ENCODE data around the gene SH3BP5L. TPM values are rescaled to one million over a fixed set of nuclear protein-coding genes. Genes with fewer than 3 reads are reported as not detected.

The SH3BP5L gene
- total and polyA plus RNA-seq, 2 experiments from 2014 or later, result 6.5 to 17.2 TPM

- H3K27ac ChIP-seq, result peak overlapping the region; percentile 86
Observed at GRCh38 chr1:248857201-248857600, 31.5 kb upstream of the SH3BP5L start.

GRCh38 chr1:248856176-248856575 lies 30.5 kb upstream of the SH3BP5L start:
- H3K4me3 ChIP-seq, result no peak overlapping the region
- no peak for DNase-seq (ENCODE audit: low spot score)
- TF ChIP-seq EZH2phosphoT487 (IDR thresholded peaks at IDR 0.05; ENCODE audit: low read depth, severe bottlenecking, unreplicated experiment) (no peak), CTCF (IDR thresholded peaks at IDR 0.05; ENCODE audit: poor library complexity) (no peak), EZH2 (IDR thresholded peaks at IDR 0.05; ENCODE audit: borderline replicate concordance) (no peak)
- H3K27me3 ChIP-seq, result no peaks in the 10 kb centered on the region
- H3K4me2 ChIP-seq, result no peak overlapping the region
- H4K20me1 ChIP-seq (ENCODE audit: insufficient read depth, poor library complexity, severe bottlenecking), result no peaks in the 10 kb centered on the region
- H3K9me2 ChIP-seq (replicated peaks; ENCODE audit: insufficient read depth), result no peaks in the 10 kb centered on the region
- peaks cover 18% of the 10 kb centered on the region for H3K79me2 ChIP-seq
- WGBS (ENCODE audit: low lambda C conversion rate, missing lambda C conversion rate), result 100% methylated on average over 1 of the region's 1 CpG
- no peak overlapping the region for H3K27ac ChIP-seq
- H3K9me3 ChIP-seq (ENCODE audit: low read depth), result no peaks in the 10 kb centered on the region
- H3K4me1 ChIP-seq (ENCODE audit: insufficient read depth), result peaks cover 16% of the 10 kb centered on the region
- H2AFZ ChIP-seq, result no peak overlapping the region
- H3K36me3 ChIP-seq (replicated peaks; ENCODE audit: insufficient read depth, low read depth), result no peaks in the 10 kb centered on the region

More at GRCh38 chr1:248857201-248857600, 31.5 kb upstream of the SH3BP5L start:
- no peak for DNase-seq (ENCODE audit: low spot score)
- Histone ChIP-seq H2AFZ (no peak overlapping the region), H3K4me3 (no peak overlapping the region), H3K9me2 (replicated peaks; ENCODE audit: insufficient read depth) (no peaks in the 10 kb centered on the region), H4K20me1 (ENCODE audit: insufficient read depth, poor library complexity, severe bottlenecking) (no peaks in the 10 kb centered on the region), H3K27me3 (no peaks in the 10 kb centered on the region), H3K36me3 (replicated peaks; ENCODE audit: insufficient read depth, low read depth) (no peaks in the 10 kb centered on the region), H3K79me2 (peaks cover 18% of the 10 kb centered on the region), H3K4me1 (ENCODE audit: insufficient read depth) (peaks cover 16% of the 10 kb centered on the region), H3K9me3 (ENCODE audit: low read depth) (no peaks in the 10 kb centered on the region), H3K4me2 (peak overlapping the region; percentile 100)
- WGBS (ENCODE audit: low lambda C conversion rate, missing lambda C conversion rate), result 85% methylated on average over 7 of the region's 7 CpGs
- TF ChIP-seq EZH2 (IDR thresholded peaks at IDR 0.05; ENCODE audit: borderline replicate concordance) (no peak), CTCF (IDR thresholded peaks at IDR 0.05; ENCODE audit: poor library complexity) (no peak), EZH2phosphoT487 (IDR thresholded peaks at IDR 0.05; ENCODE audit: low read depth, severe bottlenecking, unreplicated experiment) (no peak)

GRCh38 chr1:248855580-248855979 lies 29.9 kb upstream of the SH3BP5L start:
- Histone ChIP-seq H3K4me1 (ENCODE audit: insufficient read depth) (peaks cover 16% of the 10 kb centered on the region), H3K4me3 (no peak overlapping the region), H3K9me3 (ENCODE audit: low read depth) (no peaks in the 10 kb centered on the region), H3K36me3 (replicated peaks; ENCODE audit: insufficient read depth, low read depth) (no peaks in the 10 kb centered on the region), H3K79me2 (peaks cover 18% of the 10 kb centered on the region), H3K27me3 (no peaks in the 10 kb centered on the region), H3K4me2 (no peak overlapping the region), H3K27ac (no peak overlapping the region), H4K20me1 (ENCODE audit: insufficient read depth, poor library complexity, severe bottlenecking) (no peaks in the 10 kb centered on the region), H3K9me2 (replicated peaks; ENCODE audit: insufficient read depth) (no peaks in the 10 kb centered on the region), H2AFZ (no peak overlapping the region)
- TF ChIP-seq EZH2phosphoT487 (IDR thresholded peaks at IDR 0.05; ENCODE audit: low read depth, severe bottlenecking, unreplicated experiment) (no peak), CTCF (IDR thresholded peaks at IDR 0.05; ENCODE audit: poor library complexity) (no peak), EZH2 (IDR thresholded peaks at IDR 0.05; ENCODE audit: borderline replicate concordance) (no peak)
- 92% methylated on average over 6 of the region's 6 CpGs for WGBS (ENCODE audit: low lambda C conversion rate, missing lambda C conversion rate)
- DNase-seq (ENCODE audit: low spot score), result no peak
